Measurements from ENCODE around the gene PRDM11. TPM values are rescaled to one million over a fixed set of nuclear protein-coding genes. Genes with fewer than 3 reads are reported as not detected.

The PRDM11 gene
- total RNA-seq, 1 experiment from 2014 or later: 12.6 TPM

GRCh38 chr11:45159781-45160365 is 13.4 kb downstream of the PRDM11 start:
- peaks cover 17% of the 10 kb centered on the region for H3K4me1 ChIP-seq (ENCODE audit: insufficient read depth, low read length, poor library complexity, severe bottlenecking)
- CTCF ChIA-PET: no interaction called here

DNA sequence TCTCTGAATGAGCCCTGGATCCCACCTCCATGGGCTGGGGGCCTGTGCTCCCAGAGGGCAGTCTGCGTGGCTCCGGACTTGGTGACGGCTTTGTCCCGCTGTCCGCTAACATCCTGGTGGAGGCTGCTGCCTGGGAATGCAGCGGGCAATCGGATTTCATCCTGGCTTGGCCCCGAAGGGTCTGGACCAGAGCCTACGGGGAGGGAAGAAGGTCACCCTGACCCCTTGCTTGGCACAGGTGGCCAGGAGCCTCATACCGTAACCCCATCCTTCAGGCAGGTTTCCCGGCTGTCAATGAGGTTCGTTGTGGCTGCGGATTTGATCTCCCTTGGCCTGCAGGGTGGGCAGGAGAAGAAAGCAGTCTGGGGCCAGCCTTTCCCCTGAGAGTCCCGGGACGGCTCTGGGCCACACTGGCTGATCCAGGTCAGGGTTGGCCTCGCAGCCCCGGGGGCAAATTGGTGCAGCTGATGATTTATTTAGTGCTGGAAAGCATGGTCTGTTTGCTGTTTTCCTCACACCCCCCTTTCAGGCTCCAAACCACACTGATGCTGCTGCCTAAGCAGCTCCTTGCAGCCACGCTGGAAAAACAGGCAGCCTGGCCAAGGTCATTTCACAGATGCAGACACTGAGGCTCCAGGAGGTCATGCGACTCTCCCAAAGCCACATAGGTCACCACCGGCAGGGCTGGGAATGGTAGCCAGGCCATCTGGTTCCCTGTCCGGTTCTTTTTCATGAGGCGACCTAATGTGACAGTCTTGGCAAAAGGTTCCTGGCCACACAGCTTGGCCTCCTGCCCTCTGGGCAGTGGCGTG is 15.0 kb downstream of the PRDM11 start:
- no peaks in the 10 kb centered on the region for H3K36me3 ChIP-seq (ENCODE audit: insufficient read depth, low read length, poor library complexity, severe bottlenecking)
- DNase-seq (ENCODE audit: low spot score): no peak
- H3K4me3 ChIP-seq (ENCODE audit: low read depth, low read length, poor library complexity, severe bottlenecking): no peak overlapping the region
- no TSS peak for BruUV-seq (replicated peaks)
- H3K27ac ChIP-seq (ENCODE audit: low read depth, low read length, poor library complexity, severe bottlenecking): no peak overlapping the region
- CTCF ChIA-PET: interaction anchor here (0.6 kb wide), 1 partner anchor 250 kb away, joined by 4 read pairs; no protein-coding TSS in a partner anchor
- TF ChIP-seq, protein P1, sequence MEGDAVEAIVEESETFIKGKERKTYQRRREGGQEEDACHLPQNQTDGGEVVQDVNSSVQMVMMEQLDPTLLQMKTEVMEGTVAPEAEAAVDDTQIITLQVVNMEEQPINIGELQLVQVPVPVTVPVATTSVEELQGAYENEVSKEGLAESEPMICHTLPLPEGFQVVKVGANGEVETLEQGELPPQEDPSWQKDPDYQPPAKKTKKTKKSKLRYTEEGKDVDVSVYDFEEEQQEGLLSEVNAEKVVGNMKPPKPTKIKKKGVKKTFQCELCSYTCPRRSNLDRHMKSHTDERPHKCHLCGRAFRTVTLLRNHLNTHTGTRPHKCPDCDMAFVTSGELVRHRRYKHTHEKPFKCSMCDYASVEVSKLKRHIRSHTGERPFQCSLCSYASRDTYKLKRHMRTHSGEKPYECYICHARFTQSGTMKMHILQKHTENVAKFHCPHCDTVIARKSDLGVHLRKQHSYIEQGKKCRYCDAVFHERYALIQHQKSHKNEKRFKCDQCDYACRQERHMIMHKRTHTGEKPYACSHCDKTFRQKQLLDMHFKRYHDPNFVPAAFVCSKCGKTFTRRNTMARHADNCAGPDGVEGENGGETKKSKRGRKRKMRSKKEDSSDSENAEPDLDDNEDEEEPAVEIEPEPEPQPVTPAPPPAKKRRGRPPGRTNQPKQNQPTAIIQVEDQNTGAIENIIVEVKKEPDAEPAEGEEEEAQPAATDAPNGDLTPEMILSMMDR (conservative IDR thresholded peaks at IDR 0.05; ENCODE audit: low read depth, low read length): no peak
- TF ChIP-seq EZH2 (IDR thresholded peaks at IDR 0.05; ENCODE audit: borderline replicate concordance, low read depth, low read length, poor library complexity, severe bottlenecking): no peak
- POLR2A ChIA-PET (ENCODE audit: low non-redundant PET): no interaction called here
- H3K27me3 ChIP-seq (replicated peaks; ENCODE audit: insufficient read depth, low read depth, low read length, poor library complexity): no peaks in the 10 kb centered on the region
- peaks cover 17% of the 10 kb centered on the region for H3K4me1 ChIP-seq (ENCODE audit: insufficient read depth, low read length, poor library complexity, severe bottlenecking)
- no peaks in the 10 kb centered on the region for H3K9me3 ChIP-seq (ENCODE audit: low read depth, low read length, poor library complexity, severe bottlenecking)
- intact Hi-C loops (cut with micrococcal nuclease; ENCODE audit: unreplicated experiment): no loop called here

More at GRCh38 chr11:45159781-45160365, 13.4 kb downstream of the PRDM11 start:
- Histone ChIP-seq H3K9me3 (ENCODE audit: low read depth, low read length, poor library complexity, severe bottlenecking) (no peaks in the 10 kb centered on the region), H3K27me3 (replicated peaks; ENCODE audit: insufficient read depth, low read depth, low read length, poor library complexity) (no peaks in the 10 kb centered on the region), H3K36me3 (ENCODE audit: insufficient read depth, low read length, poor library complexity, severe bottlenecking) (no peaks in the 10 kb centered on the region), H3K27ac (ENCODE audit: low read depth, low read length, poor library complexity, severe bottlenecking) (no peak overlapping the region), H3K4me3 (ENCODE audit: low read depth, low read length, poor library complexity, severe bottlenecking) (no peak overlapping the region)
- DNase-seq (ENCODE audit: low spot score): no peak
- POLR2A ChIA-PET (ENCODE audit: low non-redundant PET): no interaction called here
- no TSS peak for BruUV-seq (replicated peaks)
- intact Hi-C loops (cut with micrococcal nuclease; ENCODE audit: unreplicated experiment): no loop called here
- TF ChIP-seq EZH2 (IDR thresholded peaks at IDR 0.05; ENCODE audit: borderline replicate concordance, low read depth, low read length, poor library complexity, severe bottlenecking): no peak
- TF ChIP-seq, protein P1 (conservative IDR thresholded peaks at IDR 0.05; ENCODE audit: low read depth, low read length): no peak

GRCh38 chr11:45162064-45162375 is 15.6 kb downstream of the PRDM11 start:
- H3K4me3 ChIP-seq (ENCODE audit: low read depth, low read length, poor library complexity, severe bottlenecking): no peak overlapping the region
- BruUV-seq (replicated peaks): no TSS peak
- ChIA-PET POLR2A (ENCODE audit: low non-redundant PET) (no interaction called here), CTCF (no interaction called here)
- H3K9me3 ChIP-seq (ENCODE audit: low read depth, low read length, poor library complexity, severe bottlenecking): no peaks in the 10 kb centered on the region
- H3K27me3 ChIP-seq (replicated peaks; ENCODE audit: insufficient read depth, low read depth, low read length, poor library complexity): no peaks in the 10 kb centered on the region
- intact Hi-C loops (cut with micrococcal nuclease; ENCODE audit: unreplicated experiment): no loop called here
- DNase-seq (ENCODE audit: low spot score): no peak
- H3K36me3 ChIP-seq (ENCODE audit: insufficient read depth, low read length, poor library complexity, severe bottlenecking): no peaks in the 10 kb centered on the region
- TF ChIP-seq, protein P1 (conservative IDR thresholded peaks at IDR 0.05; ENCODE audit: low read depth, low read length): no peak
- TF ChIP-seq EZH2 (IDR thresholded peaks at IDR 0.05; ENCODE audit: borderline replicate concordance, low read depth, low read length, poor library complexity, severe bottlenecking): no peak
- H3K27ac ChIP-seq (ENCODE audit: low read depth, low read length, poor library complexity, severe bottlenecking): no peak overlapping the region
- peaks cover 17% of the 10 kb centered on the region for H3K4me1 ChIP-seq (ENCODE audit: insufficient read depth, low read length, poor library complexity, severe bottlenecking)

Data from A673 (cell line).